B cell (primary cell): ENCODE results near the gene JAG1.

Experiments
- EZH2 ChIP-seq: IDR thresholded peaks from 2 replicates; pipeline ENCODE4 v1.6.1; 2012; ENCODE audit warnings: borderline replicate concordance, low read depth, mild to moderate bottlenecking, moderate library complexity, low read length; ENCODE audit not compliant: insufficient read depth, poor library complexity, severe bottlenecking
- TF ChIP-seq, protein P1 (sequence below): fragments of 200-600 bp; IDR thresholded peaks from one replicate; pipeline ENCODE4 v1.8.0; 2022; ENCODE audit warnings: antibody characterized with exemption, mild to moderate bottlenecking

DNA sequence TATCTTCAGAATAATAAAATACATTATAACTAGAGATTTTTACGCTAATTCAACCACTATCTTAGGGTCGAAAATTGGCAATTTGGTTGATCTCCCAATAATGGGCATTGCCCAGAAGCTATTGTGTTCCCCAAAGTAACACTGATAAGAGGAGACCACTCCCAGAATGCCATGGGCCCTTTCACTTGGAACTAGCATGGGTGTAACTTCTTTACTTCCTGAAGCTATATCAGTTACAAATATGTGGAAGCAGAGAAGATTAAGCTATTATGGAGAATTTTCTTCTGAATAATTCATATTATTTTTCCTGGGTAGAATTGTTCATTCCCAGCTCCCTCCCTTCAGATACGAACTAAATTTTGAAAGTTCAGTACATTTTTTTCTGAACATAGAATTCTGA, 48.2 kb upstream of the JAG1 start:
- TF ChIP-seq, protein P1, sequence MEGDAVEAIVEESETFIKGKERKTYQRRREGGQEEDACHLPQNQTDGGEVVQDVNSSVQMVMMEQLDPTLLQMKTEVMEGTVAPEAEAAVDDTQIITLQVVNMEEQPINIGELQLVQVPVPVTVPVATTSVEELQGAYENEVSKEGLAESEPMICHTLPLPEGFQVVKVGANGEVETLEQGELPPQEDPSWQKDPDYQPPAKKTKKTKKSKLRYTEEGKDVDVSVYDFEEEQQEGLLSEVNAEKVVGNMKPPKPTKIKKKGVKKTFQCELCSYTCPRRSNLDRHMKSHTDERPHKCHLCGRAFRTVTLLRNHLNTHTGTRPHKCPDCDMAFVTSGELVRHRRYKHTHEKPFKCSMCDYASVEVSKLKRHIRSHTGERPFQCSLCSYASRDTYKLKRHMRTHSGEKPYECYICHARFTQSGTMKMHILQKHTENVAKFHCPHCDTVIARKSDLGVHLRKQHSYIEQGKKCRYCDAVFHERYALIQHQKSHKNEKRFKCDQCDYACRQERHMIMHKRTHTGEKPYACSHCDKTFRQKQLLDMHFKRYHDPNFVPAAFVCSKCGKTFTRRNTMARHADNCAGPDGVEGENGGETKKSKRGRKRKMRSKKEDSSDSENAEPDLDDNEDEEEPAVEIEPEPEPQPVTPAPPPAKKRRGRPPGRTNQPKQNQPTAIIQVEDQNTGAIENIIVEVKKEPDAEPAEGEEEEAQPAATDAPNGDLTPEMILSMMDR, result no peak
- TF ChIP-seq EZH2, result no peak
